ENCODE measurements around the gene CTNNAL1.
"Not testable (repeated sequence)": the region's sequence is repeated elsewhere in the genome, so short reads cannot be mapped to it uniquely, and the experiment has no call there.

CTNNAL1 gene

GRCh38 chr9:108921200-108921599, 92.1 kb downstream of the CTNNAL1 start:
- DNase-seq: no peak

GRCh38 chr9:108920401-108920800, 92.9 kb downstream of the CTNNAL1 start:
- not testable (repeated sequence) for DNase-seq

GRCh38 chr9:108919517-108919916, 93.8 kb downstream of the CTNNAL1 start:
- DNase-seq: no peak

- DNase-seq: no peak
Measured at GRCh38 chr9:108913391-108913790, 99.9 kb downstream of the CTNNAL1 start.

- no peak for DNase-seq
Measured at GRCh38 chr9:108911820-108912219, 101.5 kb downstream of the CTNNAL1 start.

- DNase-seq: no peak
Measured at GRCh38 chr9:108910914-108911313, 102.4 kb downstream of the CTNNAL1 start.

- DNase-seq: no peak
Measured at GRCh38 chr9:108910402-108910801, 102.9 kb downstream of the CTNNAL1 start.

- no peak for DNase-seq
Measured at GRCh38 chr9:108905494-108905893, 107.8 kb downstream of the CTNNAL1 start.

GRCh38 chr9:108904161-108904560, 109.1 kb downstream of the CTNNAL1 start:
- DNase-seq: no peak

GRCh38 chr9:108903420-108904103, 109.7 kb downstream of the CTNNAL1 start:
- DNase-seq: no peak

GRCh38 chr9:108900176-108900575, 113.1 kb downstream of the CTNNAL1 start:
- no peak for DNase-seq

- not testable (repeated sequence) for DNase-seq
Measured at GRCh38 chr9:108899023-108899695, 114.1 kb downstream of the CTNNAL1 start.

- no peak for DNase-seq
Measured at GRCh38 chr9:108897324-108898096, 115.8 kb downstream of the CTNNAL1 start.

GRCh38 chr9:108894225-108894997, 118.9 kb downstream of the CTNNAL1 start:
- DNase-seq: no peak

All from stimulated activated CD4-positive, alpha-beta T cell treated with anti-CD3 and anti-CD28 coated beads, Interleukin-4, amount 100 ng/mL, for 4 hours (primary cell).